GM12872 (cell line): ENCODE data around the gene ANO8.

ENCODE experiments used
- CTCF ChIP-seq: IDR thresholded peaks from 3 replicates; pipeline ENCODE4 v1.5.1; 2011; ENCODE audit warnings: low read depth, mild to moderate bottlenecking, low read length, moderate library complexity; ENCODE audit not compliant: insufficient read depth

The ANO8 gene

GRCh38 chr19:17307876-17308377, 26.7 kb downstream of the ANO8 start:
- no peak for TF ChIP-seq CTCF

GRCh38 chr19:17306285-17306714, 28.4 kb downstream of the ANO8 start:
- no peak for TF ChIP-seq CTCF

- peak; percentile 87 for TF ChIP-seq CTCF
Observed at GRCh38 chr19:17305517-17306284, 29.0 kb downstream of the ANO8 start, which contains the start of gene MRPL34. MRPL34 (plus strand) TSS chr19:17305872; CDS start chr19:17305893, 21 bp downstream.

GRCh38 chr19:17305216-17305516, 29.5 kb downstream of the ANO8 start:
- TF ChIP-seq CTCF: no peak

GRCh38 chr19:17304386-17305215, 30.1 kb downstream of the ANO8 start:
- TF ChIP-seq CTCF: no peak

- TF ChIP-seq CTCF: no peak
Observed at GRCh38 chr19:17303940-17304267, 30.8 kb downstream of the ANO8 start.

- peak; percentile 52 for TF ChIP-seq CTCF
Observed at GRCh38 chr19:17303167-17303939, 31.3 kb downstream of the ANO8 start, which contains the start of gene ABHD8. ABHD8 (minus strand) TSS chr19:17303425; CDS start chr19:17301616, 1,809 bp downstream.
